Neural crest cell (in vitro differentiated cells): Measurements from ENCODE around the gene ETNK2. TPM values are rescaled to one million over a fixed set of nuclear protein-coding genes. Genes with fewer than 3 reads are reported as not detected.

Experiments
- DNase-seq: peaks from one replicate; pipeline ENCODE4 v3.0.0; 2021; ENCODE audit warnings: low read depth, mixed read lengths, low spot score
- H3K27ac Mint-ChIP-seq: one replicate; pipeline ENCODE4 v1.8.0; 2021; ENCODE audit warnings: mild to moderate bottlenecking, mixed read lengths; ENCODE audit not compliant: unreplicated experiment
- H3K27me3 Mint-ChIP-seq: 2 replicates; pipeline ENCODE4 v1.8.0; 2021; ENCODE audit warnings: low read depth, mild to moderate bottlenecking, mixed read lengths
- H3K36me3 Mint-ChIP-seq: 2 replicates; pipeline ENCODE4 v1.8.0; 2021; ENCODE audit warnings: low read depth, mild to moderate bottlenecking, mixed read lengths
- H3K4me1 Mint-ChIP-seq: 2 replicates; pipeline ENCODE4 v1.8.0; 2021; ENCODE audit warnings: mixed read lengths
- H3K4me3 Mint-ChIP-seq: one replicate; pipeline ENCODE4 v1.8.0; 2021; ENCODE audit warnings: mild to moderate bottlenecking, mixed read lengths
- H3K9me3 Mint-ChIP-seq: 2 replicates; pipeline ENCODE4 v1.8.0; 2021; ENCODE audit warnings: mixed read lengths
- total RNA-seq: library from RNA; stranded (reverse); gene quantifications from 2 replicates; pipeline ENCODE4 v1.2.1, GENCODE V29; 2021
- TF ChIP-seq, protein P1 (sequence below): fragments of 200-600 bp; sonication (generic); conservative IDR thresholded peaks from 2 replicates; pipeline ENCODE4 v1.5.0; 2021; ENCODE audit warnings: antibody characterized with exemption, mild to moderate bottlenecking

Gene ETNK2
- total RNA-seq, 1 donor from 2014 or later, result 14.5 TPM

DNA sequence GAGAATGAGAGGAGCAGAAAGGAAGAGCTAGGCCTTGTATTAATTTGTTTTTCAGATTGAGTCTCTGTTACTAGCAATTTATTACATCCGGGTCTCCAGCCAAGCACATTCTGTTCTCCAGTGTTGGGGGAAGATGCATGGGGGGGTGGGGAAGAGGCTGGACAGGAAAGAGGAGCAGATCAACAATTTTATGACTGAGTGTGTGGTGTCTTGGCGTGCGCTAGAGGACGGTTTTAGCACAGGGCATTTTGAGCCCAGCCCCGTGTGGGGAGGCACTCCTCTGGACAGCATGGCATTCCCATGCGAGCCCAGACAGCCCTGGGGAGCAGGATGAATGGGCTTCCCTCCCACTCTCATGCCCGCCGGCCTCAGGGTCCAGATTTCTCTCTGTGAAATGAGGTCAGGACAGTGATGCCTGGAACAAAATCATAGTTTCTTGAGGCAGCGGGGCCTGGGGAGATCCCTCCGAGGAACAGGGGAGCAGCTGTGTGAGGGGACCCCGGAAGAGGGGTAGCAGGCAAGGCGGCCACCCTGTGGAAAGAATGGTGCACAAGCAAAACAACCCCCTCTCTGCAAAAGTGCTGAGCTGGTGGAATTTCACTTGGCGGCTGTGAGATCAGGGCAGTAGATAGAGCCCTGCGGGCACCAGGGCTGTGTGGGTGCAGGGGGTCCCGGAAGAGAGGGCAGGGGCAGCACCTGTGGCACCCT lies 62.6 kb downstream of the ETNK2 start:
- no peaks in the 10 kb centered on the region for H3K27me3 Mint-ChIP-seq
- TF ChIP-seq, protein P1, sequence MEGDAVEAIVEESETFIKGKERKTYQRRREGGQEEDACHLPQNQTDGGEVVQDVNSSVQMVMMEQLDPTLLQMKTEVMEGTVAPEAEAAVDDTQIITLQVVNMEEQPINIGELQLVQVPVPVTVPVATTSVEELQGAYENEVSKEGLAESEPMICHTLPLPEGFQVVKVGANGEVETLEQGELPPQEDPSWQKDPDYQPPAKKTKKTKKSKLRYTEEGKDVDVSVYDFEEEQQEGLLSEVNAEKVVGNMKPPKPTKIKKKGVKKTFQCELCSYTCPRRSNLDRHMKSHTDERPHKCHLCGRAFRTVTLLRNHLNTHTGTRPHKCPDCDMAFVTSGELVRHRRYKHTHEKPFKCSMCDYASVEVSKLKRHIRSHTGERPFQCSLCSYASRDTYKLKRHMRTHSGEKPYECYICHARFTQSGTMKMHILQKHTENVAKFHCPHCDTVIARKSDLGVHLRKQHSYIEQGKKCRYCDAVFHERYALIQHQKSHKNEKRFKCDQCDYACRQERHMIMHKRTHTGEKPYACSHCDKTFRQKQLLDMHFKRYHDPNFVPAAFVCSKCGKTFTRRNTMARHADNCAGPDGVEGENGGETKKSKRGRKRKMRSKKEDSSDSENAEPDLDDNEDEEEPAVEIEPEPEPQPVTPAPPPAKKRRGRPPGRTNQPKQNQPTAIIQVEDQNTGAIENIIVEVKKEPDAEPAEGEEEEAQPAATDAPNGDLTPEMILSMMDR, result no peak
- H3K27ac Mint-ChIP-seq, result peak overlapping the region; percentile 84
- H3K36me3 Mint-ChIP-seq, result no peaks in the 10 kb centered on the region
- no peak for DNase-seq
- peaks cover 76% of the 10 kb centered on the region for H3K4me1 Mint-ChIP-seq
- H3K9me3 Mint-ChIP-seq, result no peaks in the 10 kb centered on the region
- peak overlapping the region; percentile 50 for H3K4me3 Mint-ChIP-seq

DNA sequence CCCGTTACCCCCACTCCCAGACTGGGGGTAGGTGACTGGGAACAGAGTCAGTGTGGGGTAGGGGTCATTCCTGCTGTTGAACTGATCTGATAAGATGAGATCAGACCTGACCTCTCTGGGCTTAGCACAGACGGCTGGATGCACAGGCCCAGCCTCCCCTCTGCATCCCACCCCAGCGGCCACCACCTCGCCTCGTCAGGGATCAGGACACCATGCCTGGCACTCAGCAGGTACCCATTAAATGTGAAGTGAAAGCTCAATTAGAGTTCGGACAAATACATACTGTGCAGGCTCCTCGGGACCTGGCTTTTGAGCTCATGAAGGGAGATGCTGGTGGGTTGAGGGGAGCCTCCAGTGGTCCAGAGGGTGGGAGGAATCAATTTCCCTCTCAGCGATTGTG lies 63.2 kb downstream of the ETNK2 start:
- Mint-ChIP-seq H3K9me3 (no peaks in the 10 kb centered on the region), H3K4me3 (peak overlapping the region; percentile 50), H3K36me3 (no peaks in the 10 kb centered on the region), H3K27ac (peak overlapping the region; percentile 84), H3K27me3 (no peaks in the 10 kb centered on the region), H3K4me1 (peaks cover 76% of the 10 kb centered on the region)
- no peak for DNase-seq
- TF ChIP-seq, protein P1, result no peak

DNA sequence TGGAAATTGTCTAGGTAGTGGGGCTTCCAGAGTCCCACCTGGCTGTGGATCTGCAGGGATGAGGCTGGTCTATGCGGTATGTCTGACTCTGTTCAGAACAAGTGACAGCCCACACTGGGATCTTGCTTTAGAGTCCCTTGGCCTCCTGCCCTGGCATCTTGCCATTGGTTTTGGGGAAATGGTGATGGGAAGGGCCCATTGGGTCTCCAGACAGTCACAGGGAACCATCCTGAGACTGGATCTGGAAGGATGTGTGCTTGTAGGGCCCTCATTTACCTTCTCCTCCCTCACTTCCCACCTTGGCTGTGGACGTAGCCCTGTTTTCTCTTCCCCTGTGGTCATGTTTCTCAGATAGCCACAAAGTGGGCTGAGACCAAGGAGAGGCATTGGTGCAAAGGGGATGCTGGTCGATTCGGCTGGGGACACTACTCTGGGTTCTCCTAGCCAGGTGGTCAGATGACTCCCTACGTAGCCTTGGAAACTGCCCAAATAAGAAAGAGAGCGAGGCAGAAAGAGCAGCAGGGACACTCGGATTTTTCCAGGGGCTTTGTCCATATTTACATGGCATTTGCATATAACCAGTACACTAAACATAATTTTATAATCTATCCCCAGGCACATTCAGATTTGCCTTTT lies 63.8 kb downstream of the ETNK2 start:
- H3K4me1 Mint-ChIP-seq, result peaks cover 76% of the 10 kb centered on the region
- H3K9me3 Mint-ChIP-seq, result no peaks in the 10 kb centered on the region
- no peaks in the 10 kb centered on the region for H3K27me3 Mint-ChIP-seq
- H3K27ac Mint-ChIP-seq, result no peak overlapping the region
- DNase-seq, result no peak
- H3K36me3 Mint-ChIP-seq, result no peaks in the 10 kb centered on the region
- TF ChIP-seq, protein P1, result no peak
- no peak overlapping the region for H3K4me3 Mint-ChIP-seq

DNA sequence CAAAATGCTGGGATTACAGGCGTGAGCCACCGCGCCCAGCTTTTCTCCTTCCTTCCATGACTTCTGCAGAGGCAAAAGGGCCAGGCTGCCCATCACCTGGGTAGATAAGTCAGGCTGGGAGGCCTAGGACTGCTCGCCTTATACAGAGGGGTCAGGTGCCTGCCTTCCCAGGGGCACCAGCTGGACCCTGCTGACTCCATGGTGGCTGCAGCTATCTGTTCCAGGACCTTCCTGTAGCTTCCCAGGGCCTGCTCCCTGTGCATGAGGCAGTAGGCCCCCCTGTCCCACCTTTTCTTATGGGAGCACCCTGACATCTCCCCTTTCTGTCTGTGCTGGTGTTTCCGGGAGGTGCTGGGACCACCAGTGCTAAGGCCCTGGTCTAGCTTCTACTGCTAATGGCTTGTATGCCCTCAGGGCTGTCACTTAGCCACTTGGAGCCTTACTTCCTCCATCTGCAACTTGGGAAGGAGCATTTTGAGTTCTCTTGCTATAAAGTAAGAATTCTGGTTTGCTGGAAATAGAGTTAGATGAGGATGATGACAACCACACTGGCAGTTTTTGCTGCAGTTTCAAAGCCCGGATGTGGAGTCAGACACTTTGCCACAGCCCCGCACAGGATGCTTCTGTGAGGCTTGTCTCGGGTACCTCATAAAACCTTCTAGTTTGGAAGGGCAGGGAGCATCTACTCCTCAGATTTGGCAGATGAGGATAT lies 64.5 kb downstream of the ETNK2 start:
- H3K4me1 Mint-ChIP-seq, result peaks cover 76% of the 10 kb centered on the region
- H3K9me3 Mint-ChIP-seq, result no peaks in the 10 kb centered on the region
- H3K36me3 Mint-ChIP-seq, result no peaks in the 10 kb centered on the region
- TF ChIP-seq, protein P1, result no peak
- H3K27ac Mint-ChIP-seq, result no peak overlapping the region
- H3K27me3 Mint-ChIP-seq, result no peaks in the 10 kb centered on the region
- no peak overlapping the region for H3K4me3 Mint-ChIP-seq
- DNase-seq, result no peak

DNA sequence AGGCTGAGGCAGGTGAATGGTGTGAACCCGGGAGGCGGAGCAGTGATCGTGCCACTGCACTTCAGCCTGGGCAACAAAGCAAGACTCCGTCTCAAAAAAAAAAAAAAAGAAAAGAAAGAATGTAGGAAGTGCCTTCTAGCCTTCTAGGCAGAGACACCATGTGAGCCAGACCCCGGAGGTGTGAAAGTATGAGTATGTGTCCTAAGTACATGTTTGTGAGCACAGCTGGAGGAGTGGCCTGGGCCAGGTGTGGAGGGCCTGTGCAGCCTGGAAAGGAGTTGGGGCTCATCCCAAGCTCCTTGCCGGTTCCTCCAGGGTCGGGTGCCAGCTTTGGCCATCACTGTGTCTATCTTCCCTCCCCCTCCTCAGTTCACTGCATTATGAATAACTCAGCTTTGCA lies 66.0 kb downstream of the ETNK2 start:
- no peaks in the 10 kb centered on the region for H3K9me3 Mint-ChIP-seq
- no peak for DNase-seq
- H3K27me3 Mint-ChIP-seq, result no peaks in the 10 kb centered on the region
- H3K36me3 Mint-ChIP-seq, result no peaks in the 10 kb centered on the region
- H3K4me1 Mint-ChIP-seq, result peaks cover 76% of the 10 kb centered on the region
- TF ChIP-seq, protein P1, result no peak
- H3K4me3 Mint-ChIP-seq, result no peak overlapping the region
- no peak overlapping the region for H3K27ac Mint-ChIP-seq
